HG03196 (cell line): ENCODE data around the gene NSRP1.
"Not testable (repeated sequence)": the region's sequence is repeated elsewhere in the genome, so short reads cannot be mapped to it uniquely, and the experiment has no call there.

ENCODE experiments used
- ATAC-seq: cut with Tn5 transposase; IDR thresholded peaks from one replicate; pipeline ENCODE4 v1.9.1; 2021; ENCODE audit not compliant: unreplicated experiment

NSRP1 gene

GRCh38 chr17:30219833-30220232 is 103.2 kb downstream of the NSRP1 start:
- no peak for ATAC-seq

DNA sequence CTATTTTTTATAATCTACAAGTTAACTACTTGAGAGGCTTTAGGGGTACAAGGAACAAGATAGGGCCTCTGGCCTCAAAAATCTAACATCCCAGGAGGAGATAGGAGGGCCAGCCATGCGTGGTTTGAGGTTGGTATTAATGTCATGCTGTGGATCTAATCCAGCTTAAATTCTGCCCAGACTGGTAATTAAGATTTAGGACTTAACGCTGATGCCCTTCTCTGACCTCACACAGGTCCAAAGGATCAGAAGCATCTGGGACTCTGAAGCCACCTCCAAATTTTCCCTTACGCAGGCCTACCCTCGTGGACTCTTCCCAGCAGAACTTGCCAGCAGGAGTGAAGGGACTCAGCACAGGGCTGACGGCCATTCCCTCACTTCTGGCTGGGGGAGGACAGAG is 103.8 kb downstream of the NSRP1 start:
- no peak for ATAC-seq

DNA sequence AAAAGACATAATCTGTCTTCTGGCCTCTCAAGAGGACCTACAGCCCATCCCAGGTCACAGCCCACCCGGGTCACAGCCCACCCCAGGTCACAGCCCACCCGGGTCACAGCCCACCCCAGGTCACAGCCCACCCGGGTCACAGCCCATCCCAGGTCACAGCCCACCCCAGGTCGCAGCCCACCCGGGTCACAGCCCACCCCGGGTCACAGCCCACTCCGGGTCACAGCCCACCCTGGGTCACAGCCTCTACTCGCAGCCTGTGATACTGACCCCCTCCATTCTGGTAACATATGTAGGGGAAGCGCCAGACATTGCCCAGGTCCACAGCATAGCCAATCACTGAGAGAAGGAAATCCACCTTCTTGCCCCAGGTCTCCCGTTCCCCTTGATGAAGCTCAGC is 104.7 kb downstream of the NSRP1 start:
- no peak for ATAC-seq

GRCh38 chr17:30222251-30222650 is 105.6 kb downstream of the NSRP1 start:
- no peak for ATAC-seq

- no peak for ATAC-seq
These were observed 106.1 kb downstream of the NSRP1 start for GRCh38 chr17:30222721-30223175.

GRCh38 chr17:30224419-30224960 is 107.9 kb downstream of the NSRP1 start:
- no peak for ATAC-seq

GRCh38 chr17:30225112-30225511 is 108.5 kb downstream of the NSRP1 start:
- no peak for ATAC-seq

GRCh38 chr17:30225919-30226553 is 109.4 kb downstream of the NSRP1 start:
- no peak for ATAC-seq

- ATAC-seq, result no peak
These were observed 110.3 kb downstream of the NSRP1 start for GRCh38 chr17:30226878-30227277.

- ATAC-seq, result no peak
These were observed 111.4 kb downstream of the NSRP1 start for GRCh38 chr17:30228011-30228410.

GRCh38 chr17:30229012-30229411 is 112.4 kb downstream of the NSRP1 start:
- ATAC-seq, result no peak

DNA sequence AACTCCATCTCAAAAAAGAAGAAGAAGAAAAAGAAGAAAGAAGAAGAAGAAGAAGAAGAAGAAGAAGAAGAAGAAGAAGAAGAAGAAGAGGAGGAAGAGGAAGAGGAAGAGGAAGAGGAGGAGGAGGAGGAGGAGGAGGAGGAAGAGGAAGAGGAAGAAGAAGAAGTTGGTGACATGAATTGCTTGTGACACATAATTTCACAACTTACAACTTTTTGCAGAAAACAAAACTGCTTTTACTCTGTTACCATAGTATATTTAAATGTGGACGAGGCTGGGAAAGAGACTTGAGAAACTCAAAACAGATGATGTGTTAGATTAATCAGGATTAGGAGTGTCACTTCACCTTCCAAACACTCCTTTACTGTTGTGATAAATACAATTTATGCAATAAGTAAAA is 113.4 kb downstream of the NSRP1 start:
- not testable (repeated sequence) for ATAC-seq

DNA sequence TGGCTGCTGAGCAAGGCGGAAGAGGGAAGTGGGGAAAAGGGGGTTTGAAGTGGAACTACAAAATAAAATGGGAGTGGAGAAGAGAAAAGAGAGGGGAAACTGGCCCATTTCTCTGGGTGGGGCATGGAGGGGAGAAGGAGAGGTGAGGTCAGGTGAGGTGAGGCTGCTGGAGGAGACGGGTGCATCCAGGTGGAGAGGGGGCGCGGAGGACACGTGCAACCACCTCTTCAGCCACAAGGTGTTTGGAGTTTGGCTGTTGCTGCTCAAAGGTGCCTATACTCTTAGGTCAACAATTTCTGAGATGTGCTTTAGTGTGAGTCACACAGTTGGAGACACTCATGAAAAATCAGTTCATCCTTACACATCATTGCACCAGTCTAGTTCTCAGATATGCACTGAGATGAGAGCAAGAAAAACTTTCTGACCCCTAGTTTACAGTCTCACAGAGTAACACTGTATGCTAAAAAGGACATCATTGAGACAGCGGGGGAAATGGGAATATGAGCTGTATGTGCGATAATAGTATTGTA is 114.0 kb downstream of the NSRP1 start:
- ATAC-seq, result no peak

DNA sequence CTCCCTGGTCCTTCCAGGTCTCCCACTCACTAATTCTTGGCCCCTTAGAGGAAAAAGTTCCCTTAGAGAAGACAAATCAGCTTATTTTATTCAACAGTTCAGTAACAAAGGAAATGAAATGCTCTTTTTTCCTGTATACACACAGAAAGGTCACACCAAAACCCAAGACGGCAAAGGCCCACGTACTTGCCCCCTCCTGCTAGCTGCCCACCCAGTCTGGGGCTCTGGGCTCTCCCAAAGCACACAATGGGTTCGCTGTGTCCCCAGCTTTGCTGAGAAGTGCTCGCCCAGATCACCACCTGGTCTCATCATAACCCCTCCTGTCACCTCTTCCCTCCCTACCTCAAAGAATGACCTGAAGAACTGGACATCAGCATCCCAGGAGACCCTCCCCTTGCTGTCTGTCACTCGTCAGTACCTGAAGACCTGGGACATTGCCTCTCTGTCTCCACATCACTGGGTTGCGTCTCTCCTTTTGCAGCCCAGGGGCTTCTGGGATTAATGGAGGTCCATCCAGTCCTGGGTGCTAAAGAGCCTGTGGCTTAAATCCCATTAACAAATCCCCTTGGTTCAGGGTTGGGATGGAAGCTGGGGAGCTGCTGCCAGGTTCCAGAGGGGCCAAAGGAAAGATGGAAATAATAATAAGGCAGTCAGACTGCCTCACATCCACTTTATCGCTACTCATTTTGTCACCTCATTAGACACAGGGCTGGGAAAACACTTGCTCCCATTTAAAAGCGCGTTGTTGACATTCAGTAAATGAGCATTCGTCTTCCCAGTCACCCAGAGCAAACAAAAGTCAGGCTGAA is 115.6 kb downstream of the NSRP1 start:
- no peak for ATAC-seq

DNA sequence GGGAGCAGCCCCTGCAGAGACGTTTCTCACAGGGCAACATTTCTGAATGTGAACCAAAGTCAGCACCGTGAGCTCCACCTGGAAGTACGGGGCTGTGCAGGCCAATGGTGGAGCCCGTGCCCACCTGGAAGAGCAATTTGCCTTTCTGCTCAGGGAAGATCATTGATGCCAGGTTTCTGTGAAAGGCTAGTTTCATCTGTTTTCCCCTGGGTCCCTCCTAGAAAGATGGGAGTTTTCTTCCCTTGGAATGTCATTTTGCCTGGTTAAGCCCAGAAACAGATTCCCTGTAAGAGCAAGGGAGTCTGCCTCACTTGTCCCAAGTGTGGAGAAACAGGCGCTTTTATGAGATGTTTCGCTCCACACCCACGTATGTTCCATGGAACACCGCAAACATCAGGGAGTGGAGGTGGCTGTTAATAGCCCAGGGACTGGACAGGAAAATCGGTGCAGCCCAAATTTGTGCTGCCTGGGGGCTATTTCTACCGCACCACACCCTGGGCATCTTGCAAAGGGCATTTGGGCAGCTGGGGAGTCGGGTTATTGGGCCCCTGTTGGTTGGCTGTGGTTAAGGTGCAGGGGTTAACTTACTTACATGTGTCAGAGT is 116.3 kb downstream of the NSRP1 start:
- no peak for ATAC-seq

DNA sequence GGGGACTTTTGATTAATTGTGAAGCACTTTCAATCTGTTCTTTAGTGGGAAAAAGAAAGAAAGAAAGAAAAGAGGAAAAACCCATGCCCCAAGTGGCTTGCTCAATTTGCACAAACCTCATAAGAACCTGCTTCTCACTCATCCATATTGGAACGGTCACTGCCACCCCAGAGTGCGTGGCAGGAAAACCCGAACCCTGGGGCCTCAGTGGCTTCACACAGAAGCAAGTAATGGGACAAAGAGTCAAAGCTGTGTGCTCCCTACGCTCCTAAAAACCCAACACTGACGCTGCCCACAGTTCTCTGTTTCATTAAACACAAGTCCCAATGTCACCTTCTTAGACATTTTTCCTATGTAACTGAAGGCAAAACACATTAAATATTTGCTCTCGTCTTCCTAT is 117.7 kb downstream of the NSRP1 start:
- no peak for ATAC-seq

DNA sequence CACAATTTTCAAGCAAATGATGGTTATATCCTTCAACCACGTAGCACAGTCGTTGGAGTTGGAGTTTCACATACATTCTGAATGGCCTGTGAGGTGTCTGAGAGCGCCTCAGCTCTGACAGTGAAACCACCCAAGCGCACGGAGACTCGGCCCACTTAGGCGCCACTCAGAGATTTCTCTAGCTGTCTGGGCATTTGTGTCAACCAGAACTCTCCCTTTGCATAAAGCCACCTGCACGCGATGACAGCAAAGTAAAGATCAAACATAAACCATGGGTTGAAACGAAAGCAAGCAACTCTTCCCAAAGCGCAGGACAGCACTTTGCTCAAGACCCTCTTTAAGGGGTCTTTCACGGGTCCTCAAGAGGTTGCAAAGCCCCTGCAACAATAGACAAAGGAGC is 118.3 kb downstream of the NSRP1 start:
- no peak for ATAC-seq

DNA sequence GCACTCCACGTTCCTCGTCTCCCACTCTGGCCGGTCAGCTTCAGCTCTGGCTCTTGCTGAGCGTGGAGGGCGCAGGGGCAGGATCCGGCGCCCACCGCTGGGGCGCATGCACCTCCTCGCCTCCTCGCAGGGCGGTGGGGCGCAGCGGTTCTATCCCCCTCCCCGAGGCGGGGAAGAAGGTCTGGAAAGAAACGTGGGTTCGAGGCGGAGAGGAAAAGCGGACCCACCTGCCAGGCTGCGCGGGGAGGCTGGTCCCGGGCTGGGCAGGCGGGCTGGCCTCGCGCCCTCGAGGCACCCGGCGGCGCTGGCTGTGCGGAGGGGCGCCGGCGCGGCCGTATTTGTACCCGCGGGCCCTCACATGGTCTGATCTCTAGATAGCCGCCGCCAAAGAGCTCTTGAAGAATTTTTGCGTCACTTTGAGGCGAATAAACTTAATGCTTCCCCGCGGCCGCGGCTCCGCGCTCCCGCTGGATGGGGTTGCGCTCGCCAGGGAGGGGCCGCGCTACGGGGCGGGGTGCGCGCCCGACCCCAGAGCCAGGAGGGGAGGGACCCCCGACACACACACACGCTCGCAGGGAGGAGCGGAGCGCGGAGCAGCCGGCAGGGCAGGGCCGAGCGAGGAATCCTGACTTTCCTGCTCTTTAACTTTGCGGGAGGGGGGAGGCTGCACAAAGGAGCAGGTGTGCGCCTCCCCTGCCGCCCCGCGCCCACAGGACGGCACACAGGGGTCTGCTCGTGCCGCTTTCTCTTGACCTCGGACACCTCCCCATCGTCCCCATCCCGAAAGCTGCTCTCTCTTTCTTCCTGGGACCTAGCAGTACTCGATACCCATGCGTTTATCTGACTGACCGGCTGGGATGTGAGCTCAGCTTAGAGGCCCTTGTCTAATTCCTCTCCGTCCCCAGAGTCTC is 119.0 kb downstream of the NSRP1 start, which contains the start of gene SLC6A4:
Gene SLC6A4, minus strand, starts transcription at position 312 of the 911 bp plus-strand sequence. CDS start 13,739 bp downstream, outside the sequence.
- no peak for ATAC-seq
